Gastrocnemius medialis (tissue), 4 donors: ENCODE data around the gene ADGRF5.

Experiments
- POLR2A ChIP-seq, 2 donors: fragments of 450-650 bp; IDR thresholded peaks; one replicate each; pipeline ENCODE4 v1.6.1; 2017; ENCODE audit warnings: antibody characterized with exemption in 2 of 2, mild to moderate bottlenecking in 2 of 2, moderate library complexity in 2 of 2
- TF ChIP-seq, protein P1 (sequence below), 5 experiments: fragments of 450-650 bp in 3 of 5; fragments of 200-600 bp in 2 of 5; sonication (generic) in 2 of 5; IDR thresholded peaks in 4 of 5; conservative IDR thresholded peaks in 1 of 5; 1 replicate in 4 of 5; 2 replicates in 1 of 5; pipeline ENCODE4 v1.5.1; 2016 to 2019; ENCODE audit warnings: antibody characterized with exemption in 5 of 5, mild to moderate bottlenecking in 3 of 5, moderate library complexity in 3 of 5

DNA sequence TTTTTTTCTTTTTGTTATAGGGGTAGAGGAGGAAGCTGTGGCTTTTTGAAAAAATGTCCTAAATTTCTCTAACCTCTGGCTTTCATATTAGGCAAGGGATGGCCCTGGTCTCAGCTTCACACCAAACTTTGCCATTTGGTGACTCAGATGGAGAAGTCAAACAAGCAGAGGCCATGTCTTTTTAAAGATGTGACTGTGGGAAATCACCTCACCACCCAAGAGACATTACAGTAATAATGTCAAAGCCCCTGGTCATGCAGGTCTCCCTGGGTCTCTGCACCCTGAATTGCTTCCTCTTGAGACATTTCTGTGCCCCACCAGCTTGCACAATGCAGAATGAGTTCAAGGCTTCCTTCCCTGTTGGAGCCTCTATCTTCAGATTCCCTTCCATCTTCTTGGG is 39.5 kb upstream of the ADGRF5 start:
- TF ChIP-seq, protein P1, sequence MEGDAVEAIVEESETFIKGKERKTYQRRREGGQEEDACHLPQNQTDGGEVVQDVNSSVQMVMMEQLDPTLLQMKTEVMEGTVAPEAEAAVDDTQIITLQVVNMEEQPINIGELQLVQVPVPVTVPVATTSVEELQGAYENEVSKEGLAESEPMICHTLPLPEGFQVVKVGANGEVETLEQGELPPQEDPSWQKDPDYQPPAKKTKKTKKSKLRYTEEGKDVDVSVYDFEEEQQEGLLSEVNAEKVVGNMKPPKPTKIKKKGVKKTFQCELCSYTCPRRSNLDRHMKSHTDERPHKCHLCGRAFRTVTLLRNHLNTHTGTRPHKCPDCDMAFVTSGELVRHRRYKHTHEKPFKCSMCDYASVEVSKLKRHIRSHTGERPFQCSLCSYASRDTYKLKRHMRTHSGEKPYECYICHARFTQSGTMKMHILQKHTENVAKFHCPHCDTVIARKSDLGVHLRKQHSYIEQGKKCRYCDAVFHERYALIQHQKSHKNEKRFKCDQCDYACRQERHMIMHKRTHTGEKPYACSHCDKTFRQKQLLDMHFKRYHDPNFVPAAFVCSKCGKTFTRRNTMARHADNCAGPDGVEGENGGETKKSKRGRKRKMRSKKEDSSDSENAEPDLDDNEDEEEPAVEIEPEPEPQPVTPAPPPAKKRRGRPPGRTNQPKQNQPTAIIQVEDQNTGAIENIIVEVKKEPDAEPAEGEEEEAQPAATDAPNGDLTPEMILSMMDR (IDR thresholded peaks at IDR 0.05 in 4 of 5, conservative IDR thresholded peaks at IDR 0.05 in 1 of 5), result no peak
- no peak for TF ChIP-seq POLR2A (IDR thresholded peaks at IDR 0.05)
